IPS-NIHi7 (cell line): ENCODE measurements around the gene TFEB.
A peak's percentile ranks its signal among the peaks of the same experiment; 100 is the strongest.

ENCODE experiments used
- DNase-seq: peaks from one replicate; pipeline ENCODE4 v3.0.0; 2012; ENCODE audit warnings: mixed read lengths; ENCODE audit errors: extremely low spot score

Gene TFEB

DNA sequence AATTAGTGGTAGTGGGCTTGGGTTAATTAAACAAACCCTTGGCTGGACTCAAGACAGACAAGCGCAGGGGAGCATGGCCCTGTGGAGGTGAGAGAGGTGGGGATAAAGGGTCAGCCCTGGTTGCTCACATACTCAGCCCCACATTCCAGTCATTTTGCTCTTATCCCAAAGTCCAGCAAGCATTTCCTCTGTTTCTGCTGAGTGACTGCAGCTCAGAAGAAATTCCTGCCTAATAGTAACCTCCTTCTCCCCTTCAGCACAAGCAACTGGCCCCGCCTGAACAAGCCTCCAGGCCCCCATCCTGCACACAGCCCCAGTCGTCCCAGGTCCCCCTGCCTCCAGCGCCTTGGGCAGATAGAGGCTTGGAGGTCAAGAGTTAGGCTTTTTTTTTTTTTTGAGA, 3.6 kb upstream of the TFEB start:
- no peak for DNase-seq

DNA sequence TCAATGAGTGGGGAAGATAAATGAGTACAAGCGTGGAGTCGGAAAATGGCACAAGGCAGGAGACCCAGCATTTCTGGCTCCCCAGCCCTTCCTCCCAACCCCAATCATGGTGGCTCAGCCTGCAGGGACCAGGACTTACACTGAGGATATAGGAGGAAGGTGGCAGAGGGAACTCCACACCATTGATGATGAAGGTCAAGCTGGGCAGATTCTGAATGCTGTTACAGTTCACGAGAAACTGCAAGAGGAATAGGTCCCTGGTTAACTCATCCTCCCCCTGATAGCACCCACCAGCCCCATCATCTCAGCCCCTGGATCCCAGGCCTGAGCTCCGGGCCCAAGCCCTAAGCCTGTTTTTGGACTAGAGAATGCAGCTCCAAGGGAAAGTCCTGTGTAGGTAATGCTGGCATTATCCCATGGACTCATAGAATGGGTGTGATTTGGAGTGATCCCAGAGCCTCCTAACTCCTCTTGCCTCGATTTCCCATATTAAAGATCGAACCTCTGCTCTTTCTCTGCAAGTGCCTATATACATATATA, 2.3 kb upstream of the TFEB start:
- DNase-seq, result no peak

DNA sequence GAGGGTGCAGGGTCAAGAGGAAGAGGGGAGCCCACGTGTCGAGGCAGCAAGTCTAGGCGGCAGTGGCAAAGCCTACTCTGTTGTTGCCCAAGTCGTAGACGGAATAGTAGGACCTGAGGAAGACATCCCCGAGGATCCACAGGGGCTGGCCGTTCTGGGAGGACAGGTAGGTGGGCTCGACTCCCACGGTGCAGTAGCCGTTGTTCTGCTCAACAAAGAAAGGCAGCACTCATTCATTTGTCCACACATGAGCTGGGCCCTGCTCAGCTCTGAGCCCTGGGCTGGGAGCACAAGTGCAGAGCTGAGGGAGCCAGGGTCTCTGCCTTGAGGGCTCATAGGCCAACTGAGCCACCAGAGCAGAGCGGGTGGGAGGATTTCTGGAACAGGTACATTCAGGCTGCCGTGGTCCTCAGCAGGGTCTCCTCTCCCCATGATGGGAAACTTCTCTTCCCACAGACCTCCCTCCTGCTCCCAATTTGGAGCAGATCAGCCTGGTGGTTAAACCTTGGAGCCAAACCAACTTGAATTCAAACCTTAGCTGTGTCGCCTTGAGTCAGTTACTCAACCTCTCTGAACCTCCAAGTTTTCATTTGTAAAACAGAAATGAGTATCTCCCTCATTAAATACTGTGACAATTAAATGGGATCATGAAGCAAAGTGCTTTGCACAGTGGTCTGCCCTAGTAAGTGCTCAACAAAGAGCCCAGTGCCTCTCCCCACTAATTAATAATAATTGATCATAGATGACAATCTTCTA, 1.6 kb upstream of the TFEB start:
- no peak for DNase-seq

DNA sequence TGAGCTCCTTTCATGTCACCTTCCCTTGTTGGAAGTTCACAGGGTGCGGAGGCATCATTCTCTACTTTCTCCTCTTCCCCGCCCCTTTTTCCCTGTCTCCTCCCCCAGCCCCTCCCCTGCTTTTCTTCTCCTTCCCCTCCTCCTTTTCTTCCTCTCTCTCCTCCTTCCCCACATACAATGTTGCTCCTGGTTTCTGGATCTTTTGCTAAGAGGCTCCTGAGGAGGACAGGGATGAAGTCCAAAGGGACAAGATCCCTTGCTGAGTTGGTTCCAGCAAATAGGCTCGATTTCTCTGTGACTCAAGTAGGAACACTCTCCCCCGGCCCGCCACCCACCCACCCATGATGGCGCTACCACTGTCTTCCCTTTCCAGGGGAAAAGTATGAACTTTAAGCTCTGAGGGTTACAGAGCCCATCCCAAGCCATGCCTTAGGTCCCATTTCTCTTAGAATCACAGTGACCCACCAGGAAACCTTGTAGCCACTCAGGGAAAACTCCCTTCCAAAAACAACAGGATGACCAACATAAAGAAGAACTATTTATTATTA, 852 bp upstream of the TFEB start:
- no peak for DNase-seq

DNA sequence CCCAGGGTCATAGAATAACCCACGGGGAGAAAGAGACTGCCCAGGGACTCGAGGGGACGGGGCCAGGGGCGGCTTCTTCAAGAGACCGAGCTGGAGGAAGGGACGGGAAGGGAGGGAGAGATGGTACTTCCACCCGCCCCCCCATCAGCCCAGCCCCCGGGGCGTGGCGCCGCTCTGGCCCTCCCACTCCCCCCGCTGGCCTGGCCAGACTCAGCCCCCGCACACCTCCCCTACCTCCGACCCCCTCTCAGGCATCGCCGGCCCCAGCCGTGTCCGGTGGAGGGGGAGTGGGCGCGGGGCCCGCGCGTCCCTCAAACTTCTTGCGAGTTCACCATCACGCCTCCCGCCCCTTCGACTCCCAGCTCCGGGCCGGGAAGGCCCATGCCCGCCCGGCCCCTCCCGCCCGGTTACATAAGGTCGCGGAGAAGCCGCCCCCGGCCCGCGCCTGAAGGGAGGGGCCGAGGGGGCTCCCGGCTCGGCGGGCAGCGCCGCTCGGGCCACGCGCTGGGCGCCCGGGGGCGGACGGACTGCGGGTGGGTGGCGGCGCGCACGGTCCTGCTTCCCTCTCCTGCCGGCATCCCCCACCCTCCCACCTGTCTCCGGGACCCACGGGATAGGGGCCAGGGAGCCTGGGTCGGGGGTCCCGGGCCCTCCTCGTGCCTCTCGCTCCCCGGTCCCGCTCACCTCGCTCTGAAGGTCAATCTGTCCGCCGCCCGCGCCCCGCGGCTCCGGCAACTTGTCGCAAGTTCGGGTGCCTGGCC, 562 bp downstream of the TFEB start:
- peak; percentile 74 for DNase-seq

DNA sequence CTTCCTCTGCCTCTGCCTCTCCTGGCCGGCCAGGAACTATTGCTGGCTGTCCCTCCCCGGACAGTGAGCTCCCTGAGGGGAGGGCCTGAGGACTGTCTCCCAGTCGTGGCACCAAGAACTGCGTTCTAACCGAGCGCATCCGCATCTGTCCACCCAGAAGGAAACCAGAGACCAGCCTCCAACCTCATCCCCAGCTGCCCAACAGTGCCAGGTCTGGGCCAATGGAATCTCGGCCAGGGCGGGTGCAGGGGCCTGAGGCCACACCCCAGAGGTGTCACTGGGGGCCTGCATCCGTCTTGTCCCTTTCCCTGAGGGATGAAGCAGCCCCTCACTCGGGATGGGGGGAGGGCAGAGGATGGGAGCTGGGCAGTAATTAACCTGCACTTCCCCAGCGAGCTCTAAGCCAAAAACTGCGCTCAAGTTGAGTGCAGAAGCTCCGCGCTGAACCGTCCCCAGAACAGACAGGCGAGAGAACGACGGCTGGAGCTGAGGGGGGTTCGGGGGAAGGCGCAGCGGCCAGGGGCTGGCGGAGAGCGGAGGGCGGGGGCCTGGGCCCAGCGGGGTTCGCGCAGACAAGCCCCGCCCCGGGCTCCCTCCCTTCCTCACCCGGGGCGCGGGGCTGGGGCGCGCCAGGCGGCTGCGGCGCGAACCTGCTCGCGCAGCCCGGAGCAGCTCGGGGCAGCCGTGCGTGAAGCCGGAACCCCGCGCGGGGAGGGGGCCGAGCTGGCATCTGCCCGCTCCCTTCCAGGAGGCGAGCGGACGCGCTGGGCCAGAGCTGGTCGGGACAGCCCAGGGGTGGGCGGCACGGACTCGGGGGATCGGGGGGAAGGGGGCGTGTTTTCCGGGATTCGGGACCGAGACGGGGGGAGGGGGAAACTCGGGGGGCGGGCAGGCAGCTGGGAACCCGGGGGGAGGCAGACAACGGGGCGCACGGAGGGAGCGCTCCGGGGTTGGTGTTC, 1.4 kb downstream of the TFEB start:
- peak; percentile 83 for DNase-seq

DNA sequence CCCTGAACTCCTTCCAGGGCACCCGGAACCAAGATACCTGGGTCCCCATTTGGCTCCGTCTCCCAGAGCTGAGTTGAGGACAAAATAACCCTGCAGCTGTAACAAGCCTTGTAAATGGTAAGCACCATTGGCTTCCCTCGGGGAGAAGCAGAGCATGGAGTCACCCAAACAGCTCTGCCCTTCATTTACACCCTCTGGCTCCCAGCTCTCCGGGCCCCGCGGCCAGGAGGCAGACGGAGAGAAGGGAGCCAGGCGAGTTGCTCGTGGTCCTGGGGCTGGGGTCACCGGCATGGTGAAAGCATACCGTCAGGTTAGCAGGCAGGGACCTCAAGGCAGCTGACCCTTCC, 2.1 kb downstream of the TFEB start:
- no peak for DNase-seq

DNA sequence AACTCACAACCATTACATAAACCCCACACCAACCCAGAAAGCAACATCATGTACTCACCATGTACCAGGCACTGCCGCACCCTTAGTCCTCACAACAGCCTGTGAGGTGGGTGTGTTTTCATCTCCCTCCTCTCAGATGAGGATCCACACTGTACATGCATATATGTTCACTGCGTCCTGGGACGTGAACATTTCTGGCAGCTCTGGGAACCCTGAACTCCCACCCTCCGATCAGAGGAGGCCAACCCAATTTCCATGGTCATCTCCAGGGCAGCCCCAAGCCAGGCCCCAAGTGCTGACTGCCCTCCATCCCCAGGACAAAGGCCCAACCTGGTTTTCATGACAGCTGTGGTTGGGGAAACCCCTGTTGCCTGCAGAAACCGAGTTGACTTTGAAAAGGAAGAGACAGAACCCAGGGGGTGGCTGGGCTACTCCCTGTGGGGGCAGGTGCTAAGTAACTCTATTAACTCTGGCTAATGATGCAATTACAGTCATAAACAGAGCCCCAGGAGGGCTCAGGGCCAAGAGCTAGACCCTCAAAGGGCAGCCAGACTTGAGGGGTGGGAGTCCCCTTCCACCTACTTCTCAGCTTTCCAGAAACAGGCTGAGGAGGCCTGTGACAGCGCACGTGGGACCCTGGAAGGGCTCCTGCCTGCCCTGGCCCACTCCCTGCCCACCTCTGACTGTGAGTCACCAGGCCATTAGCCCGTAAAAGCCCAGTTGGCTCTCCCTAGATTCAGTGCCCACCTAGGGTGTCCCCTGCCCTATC, 2.6 kb downstream of the TFEB start:
- DNase-seq, result peak; percentile 55

DNA sequence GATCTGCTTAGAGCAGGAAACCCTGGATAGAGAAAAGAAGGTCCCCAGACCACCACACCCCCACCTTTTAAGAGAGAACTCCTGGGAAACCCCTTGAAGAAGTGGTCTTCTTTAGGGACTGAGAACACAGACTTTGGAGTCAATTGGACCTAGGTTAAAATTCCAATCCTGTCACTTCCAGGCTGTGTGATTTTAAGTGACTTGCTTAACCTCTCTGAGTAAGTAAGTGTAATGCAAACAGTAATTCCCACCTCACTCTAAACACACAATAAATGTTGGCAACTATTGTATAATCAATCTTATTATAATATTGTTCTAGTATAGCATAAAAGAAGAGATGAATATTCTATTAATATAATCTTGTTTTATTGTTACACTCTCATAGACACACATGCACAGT, 3.3 kb downstream of the TFEB start:
- no peak for DNase-seq

DNA sequence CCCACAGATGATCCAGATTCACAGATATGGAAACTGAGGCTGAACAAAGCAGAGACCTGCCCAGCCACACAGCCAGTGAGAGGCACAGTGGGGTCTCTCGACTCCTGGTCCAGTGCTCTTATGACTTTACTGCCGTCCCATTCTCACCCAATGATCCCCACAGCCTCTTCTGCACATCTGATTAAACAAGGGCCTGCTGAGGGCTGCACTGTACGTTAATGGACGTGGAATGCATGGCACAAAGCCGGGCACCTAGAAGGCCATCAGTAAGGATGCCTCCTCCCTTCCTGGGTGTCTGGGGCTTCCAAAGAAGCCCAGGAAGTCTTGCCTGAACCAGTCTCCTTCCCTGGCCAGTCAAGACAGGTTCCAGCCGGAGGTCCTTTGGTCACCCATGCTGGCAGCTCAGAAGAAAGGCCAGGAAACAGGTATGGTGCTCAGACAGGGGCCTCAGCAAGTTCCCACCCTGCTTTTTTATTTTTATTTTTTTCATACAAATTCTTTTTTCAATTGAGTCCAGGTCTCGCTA, 3.8 kb downstream of the TFEB start:
- DNase-seq, result no peak

DNA sequence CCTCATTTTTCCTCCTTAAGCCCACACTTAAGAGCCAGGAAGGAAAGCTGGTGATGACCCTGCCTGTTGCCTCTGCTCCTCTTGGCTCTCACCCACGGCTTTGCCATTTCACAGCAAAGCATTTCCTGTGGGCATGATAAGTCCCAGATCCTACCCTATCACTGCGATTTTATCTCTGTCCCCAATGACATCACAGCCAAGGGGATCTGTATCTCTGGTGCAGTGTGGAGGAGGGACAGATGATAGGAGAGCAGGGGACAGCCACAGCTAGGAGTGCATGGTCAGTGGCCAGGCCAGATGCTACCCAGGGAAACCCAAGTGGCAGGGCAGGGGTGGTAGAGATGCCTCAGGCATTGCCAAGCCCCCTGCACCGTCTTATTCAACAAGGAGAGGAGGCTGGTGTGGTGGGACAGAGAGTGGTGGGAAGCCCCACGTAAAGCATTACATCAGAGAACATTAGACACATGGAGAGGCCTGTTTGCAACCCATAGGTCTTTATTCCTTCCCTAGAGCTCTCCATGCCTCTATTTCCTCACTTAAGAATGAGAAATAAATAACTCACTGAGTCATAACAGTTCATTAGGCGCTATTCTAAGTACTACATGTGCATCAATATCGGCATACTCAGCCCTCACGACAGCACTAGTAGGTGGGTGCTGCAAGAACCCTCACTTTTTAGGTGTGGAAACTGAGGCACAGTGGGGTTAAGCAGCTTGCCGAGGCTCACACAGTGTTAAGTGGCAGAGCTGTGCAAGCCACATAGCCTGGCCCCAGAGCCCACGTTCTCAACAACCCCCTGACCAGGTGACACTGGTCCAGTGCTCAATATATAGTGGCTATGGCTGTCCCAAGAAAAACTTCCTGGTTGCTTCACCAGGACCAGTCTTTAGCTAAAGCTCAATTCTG, 4.6 kb downstream of the TFEB start:
- DNase-seq, result no peak

DNA sequence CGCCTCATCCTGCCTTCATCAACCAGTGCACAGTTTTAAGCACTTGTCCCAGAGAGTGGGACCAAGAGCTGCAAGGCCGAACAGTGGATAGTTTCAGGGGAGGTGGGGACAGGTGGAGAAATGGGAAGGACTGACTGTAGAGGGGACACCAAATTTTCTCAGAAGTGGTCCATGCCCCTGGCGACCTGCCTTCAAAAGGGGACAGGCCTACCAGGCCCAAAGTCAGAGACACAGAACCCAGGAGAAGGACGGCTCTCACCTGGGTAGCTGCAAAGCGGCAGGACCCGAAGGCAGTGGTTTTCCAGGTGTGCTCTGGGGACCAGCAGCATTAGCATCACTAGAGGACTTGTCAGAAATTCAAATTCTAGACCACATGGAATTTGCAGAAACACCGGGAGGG, 5.8 kb downstream of the TFEB start:
- no peak for DNase-seq

DNA sequence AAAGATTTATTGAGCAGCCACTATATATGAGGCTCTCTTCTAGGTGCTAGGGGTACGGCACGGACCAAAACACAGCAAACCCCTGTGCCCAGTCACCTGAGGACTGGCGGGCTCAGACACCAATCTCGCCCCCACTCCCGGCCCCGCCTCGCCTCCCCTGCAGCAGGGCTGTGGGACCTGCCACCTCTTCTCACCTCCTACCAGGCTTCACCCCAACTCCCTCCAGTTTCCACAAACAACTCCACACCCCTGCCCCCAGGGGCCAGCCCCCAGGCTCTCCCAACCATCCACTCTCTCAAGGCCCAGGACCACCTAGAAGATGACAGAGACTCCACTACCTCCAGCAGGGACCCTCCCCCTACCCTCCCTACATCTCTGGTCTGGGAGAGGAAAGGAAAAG, 6.5 kb downstream of the TFEB start:
- DNase-seq, result no peak

DNA sequence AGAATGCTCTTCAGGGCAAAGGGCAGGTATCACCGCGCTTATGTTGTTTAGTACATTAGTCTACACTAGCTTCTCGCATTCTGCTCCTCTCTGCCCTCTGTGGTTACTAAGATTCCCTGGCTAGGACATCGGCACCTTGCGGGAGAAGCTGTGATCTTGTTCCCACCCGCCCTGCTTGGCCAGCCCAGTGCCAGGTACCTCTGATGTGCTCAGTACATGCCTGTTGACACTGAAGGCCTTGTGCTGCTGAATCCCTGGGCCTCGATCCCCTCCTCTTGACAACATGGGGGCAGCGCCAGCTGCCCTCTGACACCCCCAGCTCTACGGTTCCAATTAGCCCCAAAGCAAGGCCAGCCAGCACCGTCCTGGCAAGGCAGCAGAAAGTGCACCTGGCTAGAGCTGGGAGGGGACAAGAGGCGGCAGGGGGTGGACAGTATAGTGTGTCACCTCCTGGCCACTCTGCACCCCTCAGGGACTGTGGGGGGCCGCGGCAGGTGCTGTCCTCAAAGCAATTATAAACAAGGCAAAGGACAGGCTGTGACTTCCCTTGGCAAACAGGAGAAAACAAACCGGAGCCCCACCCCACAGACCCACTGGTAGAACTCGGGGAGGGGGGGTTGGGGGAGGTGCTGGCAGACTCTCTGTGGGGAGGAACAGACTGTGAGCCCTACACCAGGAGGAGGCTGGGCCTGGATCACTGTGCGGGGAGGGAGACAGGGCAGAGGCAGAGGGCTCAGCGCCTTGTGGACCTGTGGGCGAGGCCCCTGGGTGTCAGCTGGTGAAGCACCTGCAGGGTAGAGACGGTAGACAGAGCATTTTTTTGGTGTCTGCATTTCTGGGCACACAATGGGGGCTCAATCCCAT, 7.1 kb downstream of the TFEB start:
- DNase-seq, result no peak

DNA sequence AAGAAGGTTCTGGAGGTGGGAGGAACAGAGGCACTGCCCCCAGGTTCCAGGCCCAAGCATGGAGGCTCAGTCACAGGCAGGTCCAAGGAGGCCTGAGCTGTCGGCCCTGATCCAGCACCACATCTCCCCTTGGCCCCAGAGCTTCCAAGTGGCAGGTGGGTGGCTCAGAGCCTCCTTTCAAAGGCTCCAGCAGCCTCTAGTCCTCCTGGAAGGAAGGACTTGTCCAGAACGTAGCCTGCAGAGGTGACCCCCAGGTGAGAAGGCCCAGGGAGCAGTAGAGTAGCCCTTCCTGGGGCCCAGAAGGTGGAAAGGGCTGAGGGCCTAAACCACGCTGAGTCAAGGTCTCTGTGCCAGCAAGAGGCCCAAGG, 7.7 kb downstream of the TFEB start:
- DNase-seq, result no peak

DNA sequence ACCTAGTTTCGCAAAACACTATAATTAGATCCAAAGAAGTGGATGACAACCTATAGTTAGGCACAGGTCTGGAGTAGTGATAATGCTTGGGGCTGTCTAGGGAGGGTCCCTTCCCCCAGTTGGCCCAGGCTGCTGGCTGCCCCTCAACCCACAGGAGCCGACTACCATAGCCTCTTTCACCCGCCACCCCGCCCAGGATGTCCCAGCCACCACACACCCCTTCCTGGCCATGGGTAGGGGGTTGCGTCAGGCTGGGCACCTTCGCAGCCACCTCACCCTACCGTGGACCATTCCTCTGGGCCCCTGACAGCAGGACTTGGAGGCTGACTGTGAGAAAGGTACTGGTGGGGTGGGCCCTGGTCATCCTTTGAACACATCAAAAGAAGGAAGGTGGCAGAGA, 8.5 kb downstream of the TFEB start:
- DNase-seq, result no peak

DNA sequence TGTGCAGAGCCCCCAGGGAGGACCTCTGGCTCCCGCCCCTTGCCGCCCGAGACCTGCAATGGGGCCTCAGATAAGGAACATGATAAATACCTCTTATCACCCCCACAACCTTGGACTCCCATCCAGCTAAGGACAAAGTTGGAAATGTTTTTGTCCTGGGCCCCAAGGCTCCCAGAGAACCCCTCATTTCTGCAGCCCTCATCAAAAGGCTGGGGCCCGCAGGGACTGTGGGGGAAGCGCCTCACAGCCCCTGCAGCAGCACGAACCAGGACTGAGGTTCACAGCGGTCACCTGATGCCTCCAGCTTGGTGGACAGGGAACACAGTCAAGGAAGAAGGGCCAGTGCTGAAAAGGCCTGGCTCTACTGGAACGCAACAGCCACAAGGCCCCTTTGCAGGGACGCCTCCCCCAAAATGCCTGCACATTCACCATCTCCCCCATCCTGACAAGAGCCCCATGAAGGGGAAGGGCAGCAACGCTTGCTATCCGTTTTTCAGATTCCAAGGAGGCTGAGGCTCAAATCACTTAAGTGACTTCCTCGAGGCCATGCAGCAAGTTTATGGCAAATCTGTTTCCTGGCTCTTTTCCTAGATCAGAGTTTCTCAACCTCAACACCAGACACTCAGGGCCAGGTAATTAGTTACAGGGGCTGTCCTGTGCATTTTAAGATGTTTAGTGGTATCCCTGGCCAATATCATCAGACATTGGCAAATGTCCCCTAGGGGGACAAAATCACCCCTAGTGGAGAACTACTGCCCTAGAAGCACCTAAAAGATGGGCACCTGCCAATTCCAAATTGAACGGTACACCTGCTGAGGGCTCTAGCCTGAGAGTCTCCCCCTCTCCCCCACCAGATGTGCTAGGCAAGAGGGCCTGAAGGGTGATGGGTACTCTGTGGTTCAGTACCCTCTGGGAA, 10.6 kb downstream of the TFEB start:
- no peak for DNase-seq

DNA sequence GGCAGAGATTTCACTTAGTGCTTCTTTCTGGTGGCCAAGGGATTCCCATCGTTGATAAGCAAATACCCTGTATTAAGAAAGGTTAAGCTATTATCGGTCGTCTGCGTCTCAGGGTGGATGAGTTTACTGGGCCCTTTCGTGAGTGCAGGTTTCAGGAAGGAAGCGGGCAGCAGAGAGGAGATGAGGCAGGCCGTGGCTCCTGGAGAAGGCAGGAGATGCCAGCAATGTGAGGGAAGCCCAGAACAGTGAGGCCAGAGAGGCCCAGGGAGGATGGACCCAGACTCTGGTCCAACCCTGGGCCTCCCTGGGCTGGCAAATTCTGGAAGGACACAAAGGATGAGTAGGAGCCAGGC, 11.2 kb downstream of the TFEB start:
- DNase-seq, result no peak
